Testis (tissue), 3 donors: ENCODE data around the gene NLRP3. TPM values are rescaled to one million over a fixed set of nuclear protein-coding genes. Genes with fewer than 3 reads are reported as not detected.
"Not testable (repeated sequence)": the region's sequence is repeated elsewhere in the genome, so short reads cannot be mapped to it uniquely, and the experiment has no call there.

ENCODE experiments used
- DNase-seq: peaks from one replicate; pipeline ENCODE4 v3.0.0-alpha.2; 2019
- H3K27ac ChIP-seq, 2 donors: fragments of 200-600 bp; sonication (generic); one replicate each; pipeline ENCODE4 v1.5.1; 2019
- H3K27me3 ChIP-seq: fragments of 200-600 bp; sonication (generic); one replicate; pipeline ENCODE4 v1.5.1; 2019
- H3K36me3 ChIP-seq: fragments of 200-600 bp; sonication (generic); one replicate; pipeline ENCODE4 v1.5.1; 2017; ENCODE audit warnings: low read depth; ENCODE audit errors: missing control alignments
- H3K4me1 ChIP-seq: fragments of 200-600 bp; sonication (generic); one replicate; pipeline ENCODE4 v1.5.1; 2019
- H3K4me3 ChIP-seq, 2 donors: fragments of 200-600 bp; sonication (generic); one replicate each; pipeline ENCODE4 v1.5.1; 2017 to 2019
- H3K9me3 ChIP-seq: fragments of 200-600 bp; sonication (generic); one replicate; pipeline ENCODE4 v1.5.1; 2017
- POLR2A ChIP-seq: fragments of 450-650 bp; IDR thresholded peaks from one replicate; pipeline ENCODE4 v1.6.1; 2017; ENCODE audit warnings: antibody characterized with exemption, mild to moderate bottlenecking, moderate library complexity
- WGBS, 2 donors: methylation state at CpG; one replicate each; pipeline ENCODE4 v1.1.5; 2018; 5-methylcytosine and 5-hydroxymethylcytosine counted together
- intact Hi-C: fragments of 100-400 bp; cut with DNase I; formaldehyde crosslinking; loops from one replicate; pipeline ENCODE4 v1.15.1; 2023; ENCODE audit warnings: low total_unique reads
- polyA plus RNA-seq: library from polyadenylated mRNA; stranded (reverse); fragments of 350-450 nt; fragmentation: Illumina TruSeq; extraction: RNeasy Lipid Tissue Mini Kit (QIAGEN cat#74804); gene quantifications from one replicate; pipeline ENCODE4 v1.2.3, GENCODE V29; 2014; ENCODE audit warnings: low read depth, low replicate concordance; ENCODE audit not compliant: insufficient read depth
- total RNA-seq, 2 donors: library from RNA; depleted of rRNA; stranded (reverse); fragments of >200 nt; gene quantifications; one replicate each; pipeline ENCODE4 v1.2.3, GENCODE V29; 2016
- TF ChIP-seq, protein P1 (sequence below), 3 experiments: fragments of 450-650 bp in 2 of 3; fragments of 200-600 bp in 1 of 3; sonication (generic) in 1 of 3; IDR thresholded peaks; one replicate each; pipeline ENCODE4 v1.5.1; 2016 to 2019; ENCODE audit warnings: antibody characterized with exemption in 3 of 3, mild to moderate bottlenecking in 2 of 3, moderate library complexity in 1 of 3

NLRP3 gene
- total and polyA plus RNA-seq, 3 donors from 2014 or later = 0.31 to 1.4 (median 0.92) TPM

DNA sequence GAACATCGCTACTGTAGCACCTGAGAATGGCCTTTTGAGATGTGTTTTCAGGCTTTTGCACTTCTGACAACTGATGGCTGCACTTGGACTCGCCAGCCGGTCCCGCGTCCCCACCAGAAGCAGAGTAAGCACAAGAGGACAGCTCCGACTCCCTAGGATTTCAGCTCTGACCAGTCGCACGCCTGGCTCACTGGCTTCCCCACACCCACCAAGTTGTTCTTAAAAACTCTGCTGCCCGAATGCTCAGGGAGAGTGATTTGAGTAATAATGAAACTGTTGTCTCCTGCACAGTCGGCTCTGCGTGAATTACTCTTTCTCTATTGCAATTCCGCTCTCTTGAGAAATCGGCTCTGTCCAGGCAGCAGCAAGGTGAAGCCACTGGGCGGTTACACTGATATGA lies 40.2 kb upstream of the NLRP3 start:
- H3K36me3 ChIP-seq = no peaks in the 10 kb centered on the region
- intact Hi-C loops = no loop called here
- 87 to 89% methylated on average over 14 of the region's 14 CpGs for WGBS, 2 donors
- no peaks in the 10 kb centered on the region for H3K27me3 ChIP-seq
- H3K9me3 ChIP-seq = no peaks in the 10 kb centered on the region
- no peaks in the 10 kb centered on the region for H3K4me1 ChIP-seq
- no peak overlapping the region for H3K4me3 ChIP-seq
- no peak for DNase-seq
- no peak overlapping the region for H3K27ac ChIP-seq
- TF ChIP-seq, protein P1, sequence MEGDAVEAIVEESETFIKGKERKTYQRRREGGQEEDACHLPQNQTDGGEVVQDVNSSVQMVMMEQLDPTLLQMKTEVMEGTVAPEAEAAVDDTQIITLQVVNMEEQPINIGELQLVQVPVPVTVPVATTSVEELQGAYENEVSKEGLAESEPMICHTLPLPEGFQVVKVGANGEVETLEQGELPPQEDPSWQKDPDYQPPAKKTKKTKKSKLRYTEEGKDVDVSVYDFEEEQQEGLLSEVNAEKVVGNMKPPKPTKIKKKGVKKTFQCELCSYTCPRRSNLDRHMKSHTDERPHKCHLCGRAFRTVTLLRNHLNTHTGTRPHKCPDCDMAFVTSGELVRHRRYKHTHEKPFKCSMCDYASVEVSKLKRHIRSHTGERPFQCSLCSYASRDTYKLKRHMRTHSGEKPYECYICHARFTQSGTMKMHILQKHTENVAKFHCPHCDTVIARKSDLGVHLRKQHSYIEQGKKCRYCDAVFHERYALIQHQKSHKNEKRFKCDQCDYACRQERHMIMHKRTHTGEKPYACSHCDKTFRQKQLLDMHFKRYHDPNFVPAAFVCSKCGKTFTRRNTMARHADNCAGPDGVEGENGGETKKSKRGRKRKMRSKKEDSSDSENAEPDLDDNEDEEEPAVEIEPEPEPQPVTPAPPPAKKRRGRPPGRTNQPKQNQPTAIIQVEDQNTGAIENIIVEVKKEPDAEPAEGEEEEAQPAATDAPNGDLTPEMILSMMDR (IDR thresholded peaks at IDR 0.05) = no peak
- TF ChIP-seq POLR2A = no peak

DNA sequence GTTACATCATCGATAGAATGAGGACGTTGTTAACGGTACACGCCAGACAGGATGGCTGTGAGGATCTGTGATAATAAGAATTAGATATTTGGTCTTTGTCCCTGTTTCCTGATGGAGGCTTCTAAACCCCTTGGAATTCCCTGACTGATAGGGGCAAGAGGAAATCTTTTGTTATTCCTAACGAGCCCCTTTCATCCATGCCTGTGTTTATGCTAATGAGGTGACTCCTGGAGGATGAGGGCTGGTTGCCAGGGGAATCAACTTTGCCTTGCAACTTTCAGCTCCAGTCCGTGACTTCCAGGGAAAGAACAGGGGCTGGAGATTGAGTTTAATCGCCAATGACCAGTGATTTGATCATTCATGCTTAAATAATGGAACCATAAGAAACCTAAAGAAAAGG lies 39.3 kb upstream of the NLRP3 start:
- no peaks in the 10 kb centered on the region for H3K9me3 ChIP-seq
- intact Hi-C loops = no loop called here
- TF ChIP-seq, protein P1 (IDR thresholded peaks at IDR 0.05) = no peak
- no peak for TF ChIP-seq POLR2A
- no peaks in the 10 kb centered on the region for H3K4me1 ChIP-seq
- no peak overlapping the region for H3K27ac ChIP-seq
- DNase-seq = no peak
- H3K27me3 ChIP-seq = no peaks in the 10 kb centered on the region
- H3K36me3 ChIP-seq = no peaks in the 10 kb centered on the region
- 54 to 64% methylated on average over 7 of the region's 7 CpGs for WGBS, 2 donors
- no peak overlapping the region for H3K4me3 ChIP-seq

DNA sequence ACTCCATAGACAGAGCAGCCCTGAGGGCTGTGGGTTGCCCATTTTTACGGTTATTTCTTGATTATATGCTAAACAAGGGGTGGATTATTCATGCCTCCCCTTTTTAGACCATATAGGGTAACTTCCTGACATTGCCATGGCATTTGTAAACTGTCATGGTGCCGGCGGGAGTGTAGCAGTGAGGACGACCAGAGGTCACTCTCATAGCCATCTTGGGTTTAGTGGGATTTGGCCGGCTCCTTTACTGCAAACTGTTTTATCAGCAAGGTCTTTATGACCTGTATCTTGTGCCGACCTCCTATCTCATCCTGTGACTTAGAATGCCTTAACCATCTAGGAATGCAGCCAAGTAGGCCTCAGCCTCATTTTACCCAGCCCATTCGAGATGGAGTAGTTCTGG lies 38.3 kb upstream of the NLRP3 start:
- H3K4me1 ChIP-seq, H3K9me3 ChIP-seq, H3K27me3 ChIP-seq, H3K4me3 ChIP-seq, H3K36me3 ChIP-seq, DNase-seq, intact Hi-C loops, H3K27ac ChIP-seq: not testable (repeated sequence)
- WGBS, 2 donors = 79 to 84% methylated on average over 7 of the region's 7 CpGs

DNA sequence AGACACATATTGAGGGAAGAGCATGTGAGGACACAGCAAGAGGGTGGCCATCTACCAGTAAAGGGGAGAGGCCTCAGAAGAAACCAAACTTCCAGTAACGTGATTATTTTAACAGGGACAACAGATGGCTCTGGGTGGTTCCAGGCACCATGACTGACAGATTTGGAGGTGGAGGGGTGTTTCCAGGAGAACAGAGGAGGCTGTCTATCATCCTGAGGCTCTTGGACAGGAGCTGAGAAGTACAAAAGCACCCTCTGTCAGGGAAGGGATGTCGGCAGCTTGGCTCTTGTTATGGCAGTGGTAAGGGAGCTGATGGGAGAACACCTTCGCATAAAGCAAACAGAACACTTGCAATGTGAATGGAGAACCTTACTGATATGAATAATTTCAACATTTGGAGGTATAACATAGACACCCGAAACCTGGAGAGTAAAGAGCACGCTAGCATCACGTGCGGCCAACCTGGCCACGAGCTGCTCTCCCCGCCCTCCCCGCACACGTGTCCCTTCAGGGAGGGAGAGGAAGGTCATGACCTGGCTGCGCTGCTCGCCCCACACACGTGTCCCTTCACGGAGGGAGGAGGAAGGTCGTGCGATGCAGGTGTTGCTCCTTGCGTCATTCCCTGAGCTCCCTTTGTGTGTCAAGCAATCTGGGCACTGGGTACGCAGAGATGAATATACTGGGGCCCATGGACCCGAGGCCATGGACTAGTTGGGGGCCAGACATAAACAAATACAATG lies 37.5 kb upstream of the NLRP3 start:
- WGBS, 2 donors = 86% methylated on average over 16 to 20 of the region's 20 CpGs
- no peak overlapping the region for H3K27ac ChIP-seq
- TF ChIP-seq, protein P1 (IDR thresholded peaks at IDR 0.05) = no peak
- no peak for TF ChIP-seq POLR2A
- DNase-seq = no peak
- intact Hi-C loops = no loop called here
- no peak overlapping the region for H3K4me3 ChIP-seq
- no peaks in the 10 kb centered on the region for H3K9me3 ChIP-seq
- no peaks in the 10 kb centered on the region for H3K27me3 ChIP-seq
- no peaks in the 10 kb centered on the region for H3K4me1 ChIP-seq
- H3K36me3 ChIP-seq = no peaks in the 10 kb centered on the region

DNA sequence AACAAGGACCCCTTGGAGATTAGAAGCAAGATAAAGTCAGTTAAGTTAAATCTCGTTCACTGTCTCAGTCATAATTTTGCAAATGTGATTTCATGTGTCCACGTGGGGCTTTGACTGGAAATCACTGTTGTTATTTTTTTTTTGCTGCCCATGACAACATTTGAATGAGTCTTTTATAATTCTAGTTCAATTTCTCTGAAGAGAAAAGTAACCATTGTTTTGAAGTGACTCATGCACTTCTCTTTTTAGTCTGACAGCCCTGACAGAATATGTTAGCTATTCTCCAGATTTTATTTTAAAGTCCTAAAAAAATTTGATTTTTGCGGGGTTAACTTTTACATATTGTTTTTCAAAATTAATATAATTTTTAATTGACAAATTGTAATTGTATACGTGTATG lies 30.7 kb upstream of the NLRP3 start:
- WGBS, 2 donors = 78 to 84% methylated on average over 4 of the region's 4 CpGs
- Histone ChIP-seq H3K36me3 (no peaks in the 10 kb centered on the region), H3K27me3 (no peaks in the 10 kb centered on the region), H3K4me3 (no peak overlapping the region), H3K9me3 (no peaks in the 10 kb centered on the region), H3K4me1 (no peaks in the 10 kb centered on the region), H3K27ac (no peak overlapping the region)
- no peak for DNase-seq
- no peak for TF ChIP-seq POLR2A
- TF ChIP-seq, protein P1 (IDR thresholded peaks at IDR 0.05) = no peak
- intact Hi-C loops = no loop called here
